Tibial nerve (tissue), 4 donors: ENCODE results near the gene SLC25A31.

Source experiments
- EP300 ChIP-seq, 2 donors: sonication (generic); formaldehyde crosslinking; IDR thresholded peaks; one replicate each; pipeline ENCODE4 v1.6.1; 2017; ENCODE audit warnings: antibody characterized with exemption in 2 of 2, mild to moderate bottlenecking in 1 of 2
- POLR2A ChIP-seq, 2 donors: fragments of 450-650 bp; IDR thresholded peaks; one replicate each; pipeline ENCODE4 v1.6.1; 2017; ENCODE audit warnings: antibody characterized with exemption in 2 of 2, mild to moderate bottlenecking in 2 of 2, moderate library complexity in 2 of 2
- TF ChIP-seq, protein P1 (sequence below), 5 experiments: fragments of 200-600 bp in 3 of 5; fragments of 450-650 bp in 2 of 5; sonication (generic) in 3 of 5; IDR thresholded peaks; one replicate each; pipeline ENCODE4 v1.5.1; 2016 to 2019; ENCODE audit warnings: antibody characterized with exemption in 5 of 5, mild to moderate bottlenecking in 3 of 5, moderate library complexity in 2 of 5

DNA sequence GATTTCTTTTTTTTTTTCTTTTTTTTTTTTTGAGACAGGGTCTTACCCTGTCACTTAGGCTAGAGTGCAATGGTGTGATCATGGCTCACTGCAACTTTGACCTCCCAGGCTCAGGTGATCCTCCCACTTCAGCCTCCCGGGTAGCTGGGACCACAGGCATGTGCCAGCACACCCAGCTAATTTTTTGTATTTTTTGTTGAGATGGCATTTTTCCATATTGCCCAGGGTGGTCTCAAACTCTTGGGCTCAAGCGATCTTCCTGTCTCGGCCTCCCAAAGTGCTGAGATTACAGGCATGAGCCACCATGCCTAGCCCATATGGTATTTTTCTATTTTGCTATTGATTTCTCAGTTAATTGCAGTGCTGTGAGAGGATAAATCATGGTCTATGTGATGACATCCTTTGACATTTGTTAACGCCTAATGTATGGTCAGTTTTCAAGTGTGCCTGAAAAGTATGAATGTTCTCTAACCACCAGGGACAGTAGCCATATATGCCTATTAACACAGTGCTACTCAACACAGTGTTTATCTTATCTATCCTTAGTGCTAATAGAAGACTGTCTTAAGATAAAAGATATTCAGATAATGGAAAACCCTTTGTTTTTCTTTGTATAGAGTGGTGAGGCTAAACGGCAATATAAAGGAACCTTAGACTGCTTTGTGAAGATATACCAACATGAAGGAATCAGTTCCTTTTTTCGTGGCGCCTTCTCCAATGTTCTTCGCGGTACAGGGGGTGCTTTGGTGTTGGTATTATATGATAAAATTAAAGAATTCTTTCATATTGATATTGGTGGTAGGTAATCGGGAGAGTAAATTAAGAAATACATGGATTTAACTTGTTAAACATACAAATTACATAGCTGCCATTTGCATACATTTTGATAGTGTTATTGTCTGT, 42.8 kb downstream of the SLC25A31 start:
- TF ChIP-seq, protein P1, sequence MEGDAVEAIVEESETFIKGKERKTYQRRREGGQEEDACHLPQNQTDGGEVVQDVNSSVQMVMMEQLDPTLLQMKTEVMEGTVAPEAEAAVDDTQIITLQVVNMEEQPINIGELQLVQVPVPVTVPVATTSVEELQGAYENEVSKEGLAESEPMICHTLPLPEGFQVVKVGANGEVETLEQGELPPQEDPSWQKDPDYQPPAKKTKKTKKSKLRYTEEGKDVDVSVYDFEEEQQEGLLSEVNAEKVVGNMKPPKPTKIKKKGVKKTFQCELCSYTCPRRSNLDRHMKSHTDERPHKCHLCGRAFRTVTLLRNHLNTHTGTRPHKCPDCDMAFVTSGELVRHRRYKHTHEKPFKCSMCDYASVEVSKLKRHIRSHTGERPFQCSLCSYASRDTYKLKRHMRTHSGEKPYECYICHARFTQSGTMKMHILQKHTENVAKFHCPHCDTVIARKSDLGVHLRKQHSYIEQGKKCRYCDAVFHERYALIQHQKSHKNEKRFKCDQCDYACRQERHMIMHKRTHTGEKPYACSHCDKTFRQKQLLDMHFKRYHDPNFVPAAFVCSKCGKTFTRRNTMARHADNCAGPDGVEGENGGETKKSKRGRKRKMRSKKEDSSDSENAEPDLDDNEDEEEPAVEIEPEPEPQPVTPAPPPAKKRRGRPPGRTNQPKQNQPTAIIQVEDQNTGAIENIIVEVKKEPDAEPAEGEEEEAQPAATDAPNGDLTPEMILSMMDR (IDR thresholded peaks at IDR 0.05), result no peak
- no peak for TF ChIP-seq POLR2A (IDR thresholded peaks at IDR 0.05)
- TF ChIP-seq EP300 (IDR thresholded peaks at IDR 0.05), result no peak
